ENCODE data around the gene RNF114.

Gene RNF114

DNA sequence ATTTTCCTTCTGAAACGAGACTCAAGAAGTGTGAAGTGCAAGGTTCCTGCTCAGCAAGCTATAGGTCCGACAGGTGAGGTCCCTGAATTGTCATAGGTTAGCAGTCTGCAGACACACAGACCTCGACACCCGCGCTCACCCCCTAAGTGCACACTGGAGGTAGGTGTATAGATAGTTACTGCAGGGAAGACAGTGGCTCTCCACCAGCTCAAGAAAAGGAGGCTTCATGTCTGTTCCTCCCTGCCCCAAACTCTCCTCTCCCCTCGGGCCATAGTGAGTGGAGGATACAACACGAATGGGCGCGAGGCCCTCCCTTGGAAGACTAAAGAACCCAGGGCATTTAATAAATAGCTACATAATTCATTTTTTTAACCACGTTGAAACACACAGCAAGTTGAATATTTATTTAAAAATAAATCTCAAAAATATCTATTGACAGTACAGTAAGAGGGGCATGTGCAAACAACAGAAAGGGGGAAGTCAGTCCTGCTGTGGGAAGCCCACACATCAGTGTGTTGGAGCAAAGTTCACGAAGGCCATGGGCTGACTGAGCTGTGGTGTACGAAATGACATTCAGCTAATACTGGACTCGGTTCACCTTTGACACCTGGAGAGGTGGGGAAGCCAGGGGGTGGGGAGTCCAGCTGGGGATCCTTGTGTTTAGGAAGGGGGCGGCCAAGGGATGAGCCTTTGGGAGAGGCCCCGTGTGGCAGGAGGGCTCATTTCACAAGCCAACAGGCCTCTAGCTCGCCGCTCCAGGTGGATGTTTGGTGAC, 31.6 kb upstream of the RNF114 start:
- no peak for DNase-seq
- no peak for ATAC-seq

DNA sequence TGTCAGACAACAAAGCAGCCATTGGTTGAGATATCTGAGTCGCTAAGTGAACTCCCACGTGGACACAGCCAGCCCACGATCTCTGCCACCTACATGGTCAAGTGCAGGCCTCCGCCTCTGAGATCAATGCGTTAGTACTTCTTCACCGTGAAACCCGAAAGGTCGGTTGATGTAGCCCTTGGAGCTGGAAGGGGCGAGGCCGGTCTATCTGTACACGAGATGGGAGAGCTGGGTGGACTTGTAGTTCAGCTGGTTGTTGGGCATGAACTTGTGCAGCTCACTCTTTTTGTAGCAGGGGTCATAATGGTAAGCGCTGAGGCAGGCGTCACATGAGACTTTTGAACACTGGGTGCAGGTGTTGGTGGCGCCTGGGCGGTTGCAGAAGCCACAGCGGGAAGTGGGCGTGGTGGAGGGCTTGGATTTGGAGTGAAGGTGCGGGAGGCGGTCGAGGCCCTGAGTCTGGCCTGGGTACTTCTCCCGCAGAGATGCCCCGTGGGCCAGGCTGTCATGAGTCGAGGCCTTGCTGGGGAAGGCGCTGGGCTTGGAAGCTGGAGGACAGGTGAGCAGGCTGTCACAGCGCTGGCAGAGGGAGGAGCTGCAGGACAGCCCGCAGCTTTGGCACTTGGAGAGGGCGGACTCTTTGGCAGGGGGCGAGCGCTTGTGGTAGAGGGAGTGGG, 30.6 kb upstream of the RNF114 start:
- no peak for ATAC-seq
- no peak for DNase-seq

DNA sequence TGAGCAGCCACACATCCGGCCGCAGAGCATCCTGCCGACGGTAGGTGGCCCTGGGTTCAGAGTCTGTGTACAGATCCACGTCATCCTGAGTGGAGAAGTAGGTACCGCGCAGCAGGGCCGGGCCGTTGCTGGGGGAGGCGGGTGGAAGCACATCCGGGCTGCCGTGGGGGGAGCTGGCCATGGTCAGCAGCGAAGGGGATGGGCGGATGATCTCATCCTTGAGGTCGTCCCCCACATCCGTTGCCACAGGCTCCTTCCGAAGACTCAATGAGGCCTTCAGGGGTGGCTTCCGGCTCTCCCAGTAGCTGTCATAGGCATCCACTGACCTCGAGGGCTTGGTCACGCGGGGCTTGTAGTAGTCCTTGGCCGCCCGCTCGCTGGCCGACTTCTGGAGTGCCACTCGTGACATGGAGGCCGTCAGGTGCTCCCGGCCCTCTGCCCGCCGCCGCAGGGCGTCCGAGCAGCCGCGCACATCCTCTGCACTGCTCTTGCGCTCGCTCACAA, 30.0 kb upstream of the RNF114 start:
- ATAC-seq = no peak
- DNase-seq = no peak

DNA sequence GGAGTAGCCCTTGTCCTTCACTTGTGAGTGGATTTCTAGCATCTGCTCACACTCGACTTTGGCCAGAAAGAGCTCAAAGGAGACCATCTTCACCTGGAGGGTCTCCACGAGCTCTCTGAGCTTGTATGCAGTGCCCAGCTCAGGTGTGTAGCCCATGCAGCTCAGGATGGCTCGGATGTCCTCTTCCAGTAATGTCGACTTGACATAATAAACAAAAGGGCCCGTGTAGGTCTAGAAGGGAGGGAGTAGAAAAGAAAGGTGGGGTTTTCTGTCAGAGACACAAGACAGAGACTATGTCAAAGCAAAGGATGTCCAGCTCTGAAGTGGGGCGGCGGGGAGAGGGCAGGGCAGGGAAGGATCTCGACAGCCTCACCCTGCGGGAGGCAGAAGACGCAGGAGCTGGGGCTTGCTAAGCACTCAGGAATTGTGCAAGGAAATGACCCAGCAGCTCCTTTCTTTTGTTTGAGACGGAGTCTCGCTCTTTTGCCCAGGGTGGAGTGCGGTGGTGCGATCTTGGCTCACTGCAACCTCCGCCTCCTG, 29.5 kb upstream of the RNF114 start:
- ATAC-seq (no peak), DNase-seq (no peak)

DNA sequence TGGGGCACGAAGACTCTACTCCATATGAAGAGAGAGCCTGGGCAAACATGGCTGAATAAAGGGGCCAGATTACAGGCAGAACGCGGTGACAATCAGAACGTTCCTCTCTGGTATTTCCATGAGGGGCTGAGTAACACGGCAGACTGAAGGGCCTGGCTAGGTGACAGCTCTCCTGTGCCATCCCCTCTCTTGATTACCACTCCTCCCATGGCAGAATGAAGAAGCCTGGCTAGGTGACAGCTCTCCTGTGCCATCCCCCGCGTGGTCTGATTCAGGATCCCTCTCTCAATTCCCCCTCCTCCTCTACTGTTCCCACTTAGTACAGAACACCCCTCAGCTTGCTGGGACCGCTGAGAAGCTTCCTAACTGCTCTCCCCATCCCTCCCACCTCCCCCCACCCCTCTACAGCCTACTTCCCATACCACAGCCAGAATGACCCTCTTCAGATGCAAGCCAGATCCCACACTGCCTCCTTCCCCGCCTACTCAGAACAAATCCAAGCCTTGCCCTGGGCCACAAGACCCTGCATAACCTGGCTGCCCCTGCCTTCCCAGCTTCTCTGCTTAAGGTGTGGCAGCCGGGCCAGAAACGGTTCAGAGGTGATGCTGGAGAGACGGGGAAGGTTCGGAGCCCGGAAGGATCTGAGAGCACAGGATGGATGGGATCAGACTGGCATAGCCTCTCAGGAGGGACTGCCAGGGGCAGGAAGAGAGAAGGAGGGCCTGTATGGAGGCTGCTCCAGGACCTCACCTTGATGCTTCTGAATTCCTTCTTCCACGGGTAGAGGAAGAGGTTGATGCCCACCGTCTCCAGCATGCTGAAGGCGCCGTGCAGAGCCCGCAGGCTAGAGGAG, 28.6 kb upstream of the RNF114 start:
- DNase-seq = no peak
- no peak for ATAC-seq

DNA sequence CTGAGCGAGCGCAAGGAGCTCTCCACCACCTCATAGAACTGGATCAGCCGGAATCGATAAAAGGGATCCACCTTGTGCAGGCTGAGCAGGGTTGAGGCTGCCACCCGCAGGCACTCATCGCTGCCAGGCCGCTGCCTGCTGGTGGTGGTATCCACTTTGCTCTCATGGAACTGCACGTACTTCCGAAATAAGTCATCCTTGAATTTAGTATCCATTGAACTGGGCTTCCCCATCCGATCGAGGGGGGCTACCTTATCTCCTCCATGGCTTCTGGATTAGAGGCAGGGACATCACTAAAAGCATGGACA, 28.0 kb upstream of the RNF114 start:
- no peak for ATAC-seq
- no peak for DNase-seq

DNA sequence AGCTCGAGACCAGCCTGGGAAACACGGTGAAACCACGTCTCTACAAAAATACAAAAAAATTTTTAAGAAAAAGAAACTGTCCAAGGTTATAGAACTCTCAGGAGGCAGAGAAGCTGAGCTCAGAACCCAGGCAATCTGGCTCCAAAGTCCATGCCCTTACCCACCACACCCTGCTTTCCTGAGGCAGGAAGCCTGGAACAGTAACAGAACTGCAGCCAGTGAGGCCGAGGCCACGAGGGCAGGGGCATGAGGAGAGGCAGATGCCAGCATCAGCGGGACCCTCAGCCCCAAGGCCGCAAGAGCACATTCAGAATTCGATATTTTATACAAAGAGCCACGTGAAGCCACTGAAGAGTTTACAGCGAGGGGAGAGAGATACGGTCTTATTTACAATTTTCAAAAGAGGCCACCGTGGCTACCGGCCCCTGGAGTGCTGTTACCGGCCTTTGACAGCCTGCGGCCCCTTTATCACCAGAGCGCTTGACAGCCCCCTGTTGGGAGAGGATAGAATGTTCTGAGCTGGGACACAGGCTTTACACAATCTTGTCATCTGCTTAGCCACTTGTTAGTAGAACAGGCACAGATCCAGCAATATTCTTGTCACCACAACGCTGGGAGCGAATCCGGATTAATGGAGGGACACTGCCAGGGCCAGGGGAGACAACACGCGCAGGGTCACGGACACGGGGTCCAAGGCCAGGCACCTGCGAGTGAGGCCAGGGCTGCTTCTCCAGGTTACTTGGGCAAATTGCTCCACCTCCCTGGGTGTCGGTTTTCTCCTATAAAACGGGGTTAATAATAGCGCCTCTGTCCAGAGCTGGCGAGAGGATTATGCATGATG, 26.5 kb upstream of the RNF114 start:
- no peak for DNase-seq
- ATAC-seq = no peak

DNA sequence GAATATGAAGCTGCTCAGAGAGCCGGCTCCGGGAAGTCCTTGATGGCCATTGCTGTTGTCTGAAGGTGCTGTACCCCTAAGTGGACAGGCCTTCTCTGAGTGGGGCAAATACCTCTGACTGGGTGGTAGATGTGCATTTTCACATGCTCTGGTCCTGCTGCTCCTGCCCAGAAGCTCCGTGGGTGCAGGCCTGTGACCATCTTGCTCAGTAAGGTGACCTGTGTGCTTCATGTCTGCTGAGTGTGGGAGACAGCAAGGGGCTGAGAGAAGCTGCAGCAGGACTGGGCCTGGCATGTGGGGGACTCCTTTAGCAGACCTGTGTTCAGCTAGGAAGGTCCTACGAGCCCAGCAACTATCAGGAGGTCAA, 25.9 kb upstream of the RNF114 start:
- DNase-seq (no peak), ATAC-seq (no peak)

DNA sequence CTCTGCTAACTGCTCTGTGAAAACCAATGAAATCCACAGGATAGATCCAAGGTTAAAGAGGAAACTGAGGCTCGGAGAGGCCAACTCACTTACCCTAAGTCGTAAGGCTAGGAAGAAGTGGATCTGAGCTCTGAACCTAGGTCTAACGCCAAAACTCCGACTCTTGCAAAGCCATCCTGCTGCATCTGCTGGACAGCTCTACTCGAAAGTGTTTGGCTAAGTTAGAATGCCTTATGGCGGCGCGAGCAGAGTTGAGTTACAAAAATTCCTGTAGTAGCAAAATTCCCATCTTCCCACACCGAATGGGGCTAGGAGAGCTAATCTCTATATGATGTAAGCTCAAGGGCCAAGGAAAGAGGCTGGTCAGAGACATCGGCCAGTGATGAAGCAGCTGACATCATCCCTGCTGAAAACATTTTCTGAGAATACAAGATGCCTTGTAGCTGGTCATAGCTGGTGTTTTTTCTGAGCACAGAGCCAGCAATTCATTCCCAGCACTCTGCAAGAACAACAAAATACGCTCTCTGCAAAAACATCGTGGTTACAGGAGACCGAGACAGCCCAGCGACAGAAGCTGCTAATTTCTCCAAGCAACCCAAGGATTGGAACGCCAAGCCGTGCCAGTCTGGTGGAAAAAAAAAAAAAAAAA, 22.7 kb upstream of the RNF114 start:
- ATAC-seq = no peak

DNA sequence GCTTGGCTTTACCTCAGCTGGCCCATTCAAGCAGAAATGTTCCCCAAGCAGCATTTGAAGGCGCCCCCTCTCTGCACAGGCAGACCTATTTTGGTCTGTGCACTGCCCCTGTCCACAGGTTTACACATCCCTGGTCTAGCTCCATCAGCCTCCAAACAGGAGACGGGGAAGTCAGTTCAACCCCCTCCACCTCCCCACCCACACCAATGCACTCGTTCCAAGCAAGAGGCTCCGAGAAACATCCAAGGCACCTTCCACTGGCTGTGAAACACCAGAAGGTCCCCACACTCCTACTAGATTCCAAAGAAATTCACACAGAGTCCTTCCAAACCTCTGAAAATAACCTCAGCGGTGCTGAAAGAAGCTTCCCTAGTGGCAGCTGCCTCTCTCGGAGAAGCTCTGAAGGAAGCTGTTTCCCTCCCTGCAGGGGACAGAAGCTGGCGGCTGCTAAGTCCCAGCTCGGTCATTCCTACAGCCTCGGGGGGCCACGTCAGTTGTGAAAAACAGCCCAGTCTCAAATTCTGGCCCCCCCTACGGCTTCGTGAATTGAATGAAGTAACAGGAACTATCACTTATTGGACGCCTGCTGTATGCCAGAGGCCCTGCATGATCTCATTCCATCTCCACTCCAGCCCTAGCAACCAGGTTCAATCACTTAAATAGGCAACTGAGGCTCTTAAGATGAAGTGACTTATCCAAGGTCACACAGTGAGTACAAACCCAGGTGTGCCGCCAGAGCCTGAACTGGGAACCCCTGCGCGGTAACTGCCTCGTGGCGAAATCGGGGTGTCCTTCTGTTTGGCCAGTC, 21.7 kb upstream of the RNF114 start:
- DNase-seq (peak; percentile 19), ATAC-seq (no peak)

More for the DNA sequence above, 22.7 kb upstream of the RNF114 start:
- no peak for DNase-seq

DNA sequence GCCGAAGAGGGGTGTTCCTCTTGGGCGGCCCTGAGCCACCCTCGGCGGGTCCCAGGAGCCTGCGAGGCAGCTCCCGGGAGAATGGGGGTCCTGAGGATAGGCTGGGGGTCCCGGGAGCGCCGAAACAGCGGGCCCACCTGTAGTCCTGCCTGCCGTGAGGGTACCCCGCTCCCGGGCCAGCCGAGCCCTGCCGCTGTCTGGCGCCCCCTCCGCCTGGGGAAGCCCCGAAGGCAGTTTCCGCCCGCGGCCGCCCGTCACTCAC, 21.1 kb upstream of the RNF114 start:
- DNase-seq (no peak), ATAC-seq (peak; percentile 19)

DNA sequence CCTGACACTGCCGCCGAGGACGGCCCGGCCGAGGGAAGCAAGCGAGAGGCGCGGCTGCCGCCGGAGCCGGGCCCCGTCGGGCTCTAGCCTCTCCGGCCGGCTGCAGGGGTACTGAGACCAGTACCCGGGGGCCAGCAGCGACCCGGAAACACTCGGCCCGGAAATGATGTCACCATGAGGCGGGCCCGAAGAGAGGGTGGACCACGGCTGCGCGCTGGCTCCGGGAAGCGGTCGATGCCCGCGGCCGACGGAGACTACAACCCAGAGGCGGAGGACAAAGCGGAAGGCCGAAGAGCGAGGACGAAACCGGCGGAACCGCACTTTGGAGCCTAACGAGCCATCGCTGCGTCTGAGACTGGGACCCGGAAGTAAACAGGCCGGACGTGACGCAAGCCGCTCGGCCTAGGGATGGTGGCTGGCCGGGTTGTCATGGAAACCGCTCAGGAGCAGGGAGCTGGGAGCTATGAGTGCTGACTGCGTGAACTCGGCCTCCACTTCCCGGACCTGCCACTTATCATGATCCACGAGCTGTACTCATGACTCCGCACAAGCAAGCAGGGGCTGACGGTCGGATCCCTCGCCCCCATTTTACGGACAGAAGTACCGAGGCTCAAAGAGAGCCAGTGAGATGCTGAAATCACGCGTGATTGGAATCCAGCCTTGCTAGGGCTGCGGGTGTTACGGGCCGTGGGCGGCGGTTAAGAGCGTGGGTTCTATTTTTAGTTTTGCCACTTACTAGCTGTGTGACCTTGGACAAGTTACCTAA, 20.6 kb upstream of the RNF114 start, which contains the start of gene SPATA2:
SPATA2 (minus strand) TSS at position 150 of the 766 bp plus-strand sequence. CDS start 7,039 bp downstream, outside the sequence.
- ATAC-seq = peak; percentile 91

DNA sequence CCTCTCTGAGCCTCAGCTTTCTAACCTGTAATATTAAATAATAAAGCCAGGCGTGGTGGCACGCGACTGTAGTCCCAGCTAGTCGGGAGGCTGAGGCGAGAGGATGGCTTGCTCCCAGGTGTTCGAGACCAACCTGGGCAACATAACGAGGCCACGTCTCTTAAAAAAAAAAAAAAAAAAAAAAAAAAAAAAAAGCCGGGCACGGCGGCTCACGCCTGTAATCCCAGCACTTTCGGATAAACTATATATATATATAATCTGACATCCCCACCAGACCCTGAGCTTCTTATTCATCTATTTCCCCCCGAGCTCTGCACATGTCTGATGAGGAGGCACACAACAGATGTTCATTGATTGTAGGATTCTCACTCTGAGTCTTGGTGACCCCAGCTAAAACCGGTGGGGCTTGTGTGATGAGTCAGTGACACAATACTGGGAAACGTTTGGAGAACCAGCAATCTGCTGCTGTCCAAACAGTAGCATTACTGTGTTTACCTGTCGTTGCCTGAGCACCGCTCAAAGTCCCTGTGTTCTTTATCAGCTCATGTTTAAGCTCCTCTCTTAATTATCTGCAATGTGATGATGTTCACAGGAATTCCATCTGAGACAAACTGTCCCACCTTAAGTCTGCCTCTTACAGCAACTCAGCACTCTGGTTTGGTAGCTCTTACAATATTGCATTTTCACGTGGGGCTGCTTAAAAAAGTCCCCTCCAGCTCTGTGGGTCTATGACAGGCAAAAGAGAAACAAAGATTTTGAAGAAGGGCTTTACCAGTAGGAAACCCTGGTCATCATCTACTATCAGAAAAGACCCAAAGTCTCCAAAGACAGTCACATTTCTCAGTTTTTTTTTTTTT, 19.8 kb upstream of the RNF114 start:
- ATAC-seq (peak; percentile 42), DNase-seq (peak; percentile 29)

More for the DNA sequence above, 20.6 kb upstream of the RNF114 start, which contains the start of gene SPATA2:
- peak; percentile 95 for DNase-seq

DNA sequence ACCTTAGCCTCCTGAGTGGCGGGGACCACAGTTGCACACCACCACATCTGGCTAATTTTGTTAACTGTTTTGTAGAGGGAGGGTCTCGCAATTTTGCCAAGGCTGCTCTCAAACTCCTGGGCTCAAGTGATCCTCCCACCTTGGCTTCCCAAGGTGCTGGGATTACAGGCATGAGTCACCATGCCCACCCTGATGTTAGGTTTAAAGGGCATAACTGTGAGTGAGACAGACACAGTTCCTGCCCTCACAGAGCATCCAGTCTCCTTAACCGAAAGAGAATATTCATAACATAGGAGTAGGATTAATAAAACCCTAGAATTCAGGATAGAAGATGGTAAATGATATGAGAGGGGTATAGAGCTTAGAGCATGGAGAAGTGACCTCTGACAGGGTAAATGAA, 17.8 kb upstream of the RNF114 start:
- ATAC-seq (no peak), DNase-seq (no peak)

DNA sequence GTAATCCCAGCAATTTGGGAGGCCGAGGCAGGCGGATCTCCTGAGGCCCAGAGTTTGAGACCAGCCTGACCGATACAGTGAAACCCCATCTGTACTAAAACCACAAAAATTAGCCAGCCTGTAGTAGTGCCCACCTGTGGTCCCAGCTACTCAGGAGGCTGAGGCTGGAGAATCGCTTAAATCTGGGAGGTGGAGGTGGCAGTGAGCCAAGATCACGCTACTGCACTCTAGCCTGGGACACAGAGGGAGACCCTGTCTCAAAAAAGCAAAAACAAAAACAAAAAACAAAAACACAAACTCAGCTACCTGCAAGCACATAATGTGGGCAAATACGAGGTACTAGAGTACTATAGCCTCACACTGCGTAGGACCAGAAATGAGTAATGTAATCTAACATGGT, 17.2 kb upstream of the RNF114 start:
- no peak for DNase-seq
- ATAC-seq = no peak

DNA sequence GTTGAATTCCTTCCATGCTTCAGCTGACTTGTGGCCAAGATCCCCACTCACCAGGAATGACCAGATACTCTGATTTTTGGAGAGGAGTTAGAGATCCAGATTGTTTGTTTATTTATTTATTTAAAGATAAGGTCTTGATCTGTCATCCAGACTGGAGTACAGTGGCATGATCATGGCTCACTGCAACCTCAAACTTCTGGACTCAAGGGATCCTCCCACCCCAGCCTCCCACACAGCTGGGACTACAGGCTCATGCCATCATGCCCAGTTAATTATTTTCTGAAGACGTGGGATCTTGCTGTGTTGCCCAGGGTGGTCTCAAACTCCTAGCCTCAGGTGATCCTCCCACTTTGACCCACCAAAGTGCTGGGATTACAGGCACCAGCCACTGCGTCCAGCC, 16.7 kb upstream of the RNF114 start:
- ATAC-seq = no peak

DNA sequence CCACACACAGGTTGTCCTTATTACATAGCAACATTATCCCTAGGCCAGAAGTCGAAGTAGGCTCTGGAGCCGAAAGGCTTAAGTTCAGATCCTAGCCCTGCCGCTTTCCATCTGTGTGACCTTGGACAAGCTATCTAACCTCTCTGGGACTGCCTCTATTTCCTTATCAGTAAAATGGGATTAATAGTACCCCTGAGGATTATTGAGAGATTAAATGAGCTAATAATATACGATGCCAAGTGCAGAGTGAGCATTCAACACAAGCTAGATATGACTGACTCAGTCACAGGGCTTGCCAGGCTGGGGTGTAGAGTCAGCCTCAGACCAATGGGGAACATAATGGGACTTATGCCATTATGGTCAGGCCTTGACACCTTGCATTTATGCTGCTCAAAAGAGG, 11.9 kb upstream of the RNF114 start:
- no peak for ATAC-seq

More for the DNA sequence above, 16.7 kb upstream of the RNF114 start:
- no peak for DNase-seq

DNA sequence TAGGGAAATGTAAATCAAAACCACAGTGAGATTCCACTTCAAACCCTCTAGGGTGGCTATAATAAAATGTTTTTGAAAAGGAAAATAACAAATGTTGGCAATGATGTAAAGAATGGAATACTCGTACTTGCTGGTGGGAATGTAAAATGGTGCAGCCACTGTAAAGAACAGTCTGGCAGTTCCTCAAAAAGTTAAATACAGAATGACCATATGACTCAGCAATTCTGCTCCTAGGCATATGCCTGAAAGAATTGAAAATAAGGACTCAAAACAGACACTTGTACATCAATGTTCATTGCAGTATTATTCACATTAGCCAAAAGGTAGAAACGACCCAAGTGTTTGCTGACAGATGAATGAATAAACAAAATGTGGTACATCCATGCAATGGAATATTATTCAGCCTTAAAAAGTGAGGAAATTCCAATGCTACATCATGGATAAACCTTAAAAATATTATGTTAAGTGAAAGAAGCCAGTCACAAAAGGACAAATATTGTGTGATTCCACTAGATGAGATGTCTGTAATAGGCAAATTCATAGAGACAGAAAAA, 10.2 kb upstream of the RNF114 start:
- ATAC-seq (no peak), DNase-seq (no peak)

More for the DNA sequence above, 11.9 kb upstream of the RNF114 start:
- no peak for DNase-seq

Measured in stimulated activated naive CD8-positive, alpha-beta T cell treated with anti-CD3 and anti-CD28 coated beads, Interleukin-15, Interleukin-2, amounts not matched to agents 100 U/mL and 50 U/mL, for 24 hours (primary cell).